ENCODE measurements around the gene PRKN. TPM values are rescaled to one million over a fixed set of nuclear protein-coding genes. Genes with fewer than 3 reads are reported as not detected.

The PRKN gene
- total and polyA plus RNA-seq, 2 donors (not counting 3 experiments of a cell fraction or from before 2014, with no cell fraction given), result 0.06 TPM; not detected in 1

- intact Hi-C loops (cut with micrococcal nuclease), result no loop called here
- no TSS peak for BruUV-seq (replicated peaks)
- CTCF ChIA-PET, result no interaction called here
Measured at GRCh38 chr6:162377735-162378134, 349.8 kb downstream of the PRKN start.

More at GRCh38 chr6:162377735-162378134, 349.8 kb downstream of the PRKN start:
- Histone ChIP-seq H3K27ac (ENCODE audit: insufficient read depth, low read depth, low read length) (no peak overlapping the region), H3K36me3 (ENCODE audit: control insufficient read depth in 2 of 2, extremely low read depth in 1 of 2, insufficient read depth in 2 of 2, low read length in 2 of 2) (no peaks in the 10 kb centered on the region), H3K79me2 (ENCODE audit: control insufficient read depth, insufficient read depth, low read length) (no peaks in the 10 kb centered on the region), H3K4me2 (ENCODE audit: insufficient read depth, low read length) (no peak overlapping the region), H3K9ac (replicated peaks; ENCODE audit: extremely low read depth, insufficient read depth, low read length) (no peak overlapping the region), H3K9me3 (replicated peaks; ENCODE audit: control insufficient read depth, insufficient read depth, low read length) (no peaks in the 10 kb centered on the region), H3K4me3 (replicated peaks in 1 of 3; ENCODE audit: insufficient read depth in 1 of 3, low read depth in 1 of 3, low read length in 3 of 3) (no peak overlapping the region), H3K27me3 (ENCODE audit: control insufficient read depth in 2 of 2, insufficient read depth in 2 of 2, low read length in 2 of 2) (no peaks in the 10 kb centered on the region), H3K9me1 (replicated peaks; ENCODE audit: control insufficient read depth, extremely low read depth, insufficient read depth, low read length) (no peaks in the 10 kb centered on the region), H3K4me1 (ENCODE audit: control insufficient read depth, extremely low read depth, insufficient read depth, low read length) (no peaks in the 10 kb centered on the region), H4K20me1 (replicated peaks; ENCODE audit: control insufficient read depth, extremely low read depth, insufficient read depth, low read length) (no peaks in the 10 kb centered on the region), H2AFZ (ENCODE audit: low read depth, low read length) (no peak overlapping the region)
- DNase-seq (ENCODE audit: low read depth, low spot score), result no peak
- POLR2A ChIA-PET, result no interaction called here
- no peak for FAIRE-seq
- no peak for TF ChIP-seq GATA2 (IDR thresholded peaks at IDR 0.05; ENCODE audit: insufficient read depth, insufficient read length, low read depth, low read length)
- TF ChIP-seq, protein P1, sequence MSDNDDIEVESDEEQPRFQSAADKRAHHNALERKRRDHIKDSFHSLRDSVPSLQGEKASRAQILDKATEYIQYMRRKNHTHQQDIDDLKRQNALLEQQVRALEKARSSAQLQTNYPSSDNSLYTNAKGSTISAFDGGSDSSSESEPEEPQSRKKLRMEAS (IDR thresholded peaks at IDR 0.05; ENCODE audit: insufficient read depth, insufficient read length), result no peak
- TF ChIP-seq CTCF (IDR thresholded peaks at IDR 0.05; ENCODE audit: extremely low read depth in 1 of 2, insufficient read depth in 1 of 2, low read depth in 1 of 2, low read length in 2 of 2), result no peak
- TF ChIP-seq POLR2A (IDR thresholded peaks at IDR 0.05; ENCODE audit: low read depth, low read length), result no peak
- no peak for TF ChIP-seq FOS (IDR thresholded peaks at IDR 0.05; ENCODE audit: borderline replicate concordance, insufficient read depth, low read length)
- no peak for TF ChIP-seq EZH2 (IDR thresholded peaks at IDR 0.05; ENCODE audit: borderline replicate concordance, low read depth, low read length, severe bottlenecking)
- no peak for TF ChIP-seq POLR2AphosphoS5 (IDR thresholded peaks at IDR 0.05; ENCODE audit: insufficient read depth, low read depth, low read length)
- TF ChIP-seq JUN (IDR thresholded peaks at IDR 0.05; ENCODE audit: borderline replicate concordance, insufficient read depth, insufficient read length, low read depth), result no peak
- no peak for TF ChIP-seq MYC (IDR thresholded peaks at IDR 0.05; ENCODE audit: low read depth, low read length)
- dilution Hi-C loops (cut with MboI; ENCODE audit: extremely low pct_ligation_motif_present, low sequenced_read_pairs), result no loop called here

Data from endothelial cell of umbilical vein (primary cell).